AG04449 (cell line): ENCODE results near the gene PPFIBP2.

ENCODE experiments used
- CTCF ChIA-PET: fragments of 350-600 bp; formaldehyde crosslinking; extraction: SDS; loops from one replicate; lab custom pipeline; 2021; ENCODE audit warnings: antibody characterized with exemption; lab: Yijun Ruan, JAX
- POLR2A ChIA-PET: fragments of 400-600, 350-600 bp; formaldehyde crosslinking; extraction: SDS; loops from one replicate; lab custom pipeline; 2020; ENCODE audit warnings: antibody characterized with exemption, inconsistent platforms; lab: Yijun Ruan, JAX
- DNase-seq: peaks from one replicate; pipeline ENCODE4 v3.0.0-alpha.2; 2010; ENCODE audit warnings: low read depth, low spot score
- H3K4me3 ChIP-seq: 2 replicates; pipeline ENCODE4 v1.5.1; 2011; ENCODE audit warnings: low read depth, mild to moderate bottlenecking, control low read depth, low read length
- CTCF ChIP-seq: IDR thresholded peaks from one replicate; pipeline ENCODE4 v1.5.1; 2011; ENCODE audit warnings: mild to moderate bottlenecking, moderate library complexity, low read length, control low read depth, inconsistent platforms; ENCODE audit not compliant: insufficient read depth; ENCODE audit errors: missing control alignments

The PPFIBP2 gene

GRCh38 chr11:7524462-7525235 is 10.8 kb downstream of the PPFIBP2 start:
- CTCF ChIA-PET, result interaction anchor here (1.0 kb wide), 1 partner anchor 16 kb away, joined by 3 read pairs; no protein-coding TSS in a partner anchor
- no peak overlapping the region for H3K4me3 ChIP-seq
- POLR2A ChIA-PET, result no interaction called here
- no peak for TF ChIP-seq CTCF
- no peak for DNase-seq

GRCh38 chr11:7525424-7525823 is 11.6 kb downstream of the PPFIBP2 start:
- ChIA-PET POLR2A (no interaction called here), CTCF (interaction anchor here (1.0 kb wide), 1 partner anchor 16 kb away, joined by 3 read pairs; no protein-coding TSS in a partner anchor)
- no peak for DNase-seq
- no peak for TF ChIP-seq CTCF
- H3K4me3 ChIP-seq, result no peak overlapping the region

GRCh38 chr11:7527029-7527428 is 13.2 kb downstream of the PPFIBP2 start:
- no peak for DNase-seq
- CTCF ChIA-PET, result interaction anchor here (1.2 kb wide), 1 partner anchor 12 kb away, joined by 5 read pairs; no protein-coding TSS in a partner anchor
- POLR2A ChIA-PET, result no interaction called here
- TF ChIP-seq CTCF, result no peak
- H3K4me3 ChIP-seq, result no peak overlapping the region

- POLR2A ChIA-PET, result no interaction called here
- CTCF ChIA-PET, result no interaction called here
- no peak overlapping the region for H3K4me3 ChIP-seq
- no peak for DNase-seq
- TF ChIP-seq CTCF, result no peak
These were observed 14.8 kb downstream of the PPFIBP2 start for GRCh38 chr11:7528514-7529049.

GRCh38 chr11:7530013-7530640 is 16.3 kb downstream of the PPFIBP2 start:
- DNase-seq, result no peak
- ChIA-PET POLR2A (no interaction called here), CTCF (no interaction called here)
- H3K4me3 ChIP-seq, result no peak overlapping the region
- TF ChIP-seq CTCF, result no peak

- TF ChIP-seq CTCF, result no peak
- ChIA-PET POLR2A (no interaction called here), CTCF (interaction anchor here (0.5 to 1.9 kb wide), 5 partner anchors 9 to 398 kb away, joined by 3 to 5 read pairs (median 3); partner anchors contain the start of gene PPFIBP2)
- no peak for DNase-seq
- no peak overlapping the region for H3K4me3 ChIP-seq
These were observed 17.2 kb downstream of the PPFIBP2 start for GRCh38 chr11:7531011-7531410.
